CD14-positive monocyte (primary cell): ENCODE data around the gene SERPINF2. TPM values are rescaled to one million over a fixed set of nuclear protein-coding genes. Genes with fewer than 3 reads are reported as not detected.

Experiments used
- DNase-seq, 3 donors: peaks; one replicate each; pipeline ENCODE4 v3.0.0-alpha.2; 2011 to 2022
- H2AFZ ChIP-seq: 2 replicates; pipeline ENCODE4 v1.6.0; 2012; ENCODE audit warnings: mild to moderate bottlenecking, low read depth, low read length, inconsistent platforms; ENCODE audit not compliant: insufficient read depth, poor library complexity, severe bottlenecking
- H3K27ac ChIP-seq, 2 donors: 1 replicate in 1 of 2; 2 replicates in 1 of 2; pipeline ENCODE4 v1.5.1; 2012 to 2013; ENCODE audit warnings: low read length in 2 of 2, control low read depth in 1 of 2, inconsistent platforms in 1 of 2, low read depth in 1 of 2, mild to moderate bottlenecking in 1 of 2
- H3K27me3 ChIP-seq, 2 donors: one replicate each; pipeline versions ENCODE4 v1.6.0 to v1.6.1; 2011 to 2013; ENCODE audit warnings: low read length in 2 of 2; ENCODE audit not compliant: control insufficient read depth in 2 of 2, insufficient read depth in 2 of 2
- H3K36me3 ChIP-seq, 2 donors: replicated peaks in 1 of 2; 1 replicate in 1 of 2; 2 replicates in 1 of 2; pipeline versions ENCODE4 v1.5.1 to v1.6.1; 2012 to 2013; ENCODE audit warnings: low read length in 2 of 2, control low read depth in 1 of 2, inconsistent platforms in 1 of 2, mild to moderate bottlenecking in 1 of 2; ENCODE audit not compliant: insufficient read depth in 2 of 2, control insufficient read depth in 1 of 2
- H3K4me1 ChIP-seq, 2 donors: 1 replicate in 1 of 2; 2 replicates in 1 of 2; pipeline versions ENCODE4 v1.5.1 to v1.6.1; 2012 to 2013; ENCODE audit warnings: low read length in 2 of 2, control low read depth in 1 of 2, inconsistent platforms in 1 of 2, mild to moderate bottlenecking in 1 of 2, moderate library complexity in 1 of 2; ENCODE audit not compliant: insufficient read depth in 2 of 2, control insufficient read depth in 1 of 2
- H3K4me2 ChIP-seq: replicated peaks from 2 replicates; pipeline ENCODE3; 2012; ENCODE audit warnings: low read length, moderate library complexity, mild to moderate bottlenecking; ENCODE audit not compliant: poor library complexity, severe bottlenecking; ENCODE audit errors: extremely low read depth
- H3K4me3 ChIP-seq, 3 experiments: fragments of 200-600 bp in 1 of 3; sonication (generic) in 1 of 3; replicated peaks in 1 of 3; 1 replicate in 2 of 3; 2 replicates in 1 of 3; pipeline ENCODE4 v1.5.1; 2011 to 2013; ENCODE audit warnings: low read length in 3 of 3, mild to moderate bottlenecking in 3 of 3, control low read depth in 2 of 3, low read depth in 2 of 3, inconsistent platforms in 1 of 3, moderate library complexity in 1 of 3
- H3K79me2 ChIP-seq: 2 replicates; pipeline ENCODE4 v1.6.0; 2012; ENCODE audit warnings: mild to moderate bottlenecking, control low read depth, inconsistent platforms, low read length, moderate library complexity; ENCODE audit not compliant: insufficient read depth
- H3K9ac ChIP-seq: 2 replicates; pipeline ENCODE4 v1.6.0; 2017; ENCODE audit warnings: low read length, mild to moderate bottlenecking; ENCODE audit not compliant: insufficient read depth, poor library complexity, severe bottlenecking
- H3K9me3 ChIP-seq, 2 donors: replicated peaks in 1 of 2; 1 replicate in 1 of 2; 2 replicates in 1 of 2; pipeline versions ENCODE4 v1.5.1 to v1.6.1; 2012 to 2013; ENCODE audit warnings: low read length in 2 of 2, control low read depth in 1 of 2; ENCODE audit not compliant: control insufficient read depth in 1 of 2, insufficient read depth in 1 of 2
- H4K20me1 ChIP-seq: 2 replicates; pipeline ENCODE4 v1.6.0; 2012; ENCODE audit warnings: mild to moderate bottlenecking, low read length, control low read depth, moderate library complexity; ENCODE audit not compliant: insufficient read depth
- H3K27ac Mint-ChIP-seq, 7 donors: one replicate each; pipeline ENCODE4 v1.8.0; 2020; ENCODE audit warnings: mild to moderate bottlenecking in 7 of 7, mixed read lengths in 7 of 7, moderate library complexity in 6 of 7, inconsistent platforms in 2 of 7
- H3K27me3 Mint-ChIP-seq, 3 donors: one replicate each; pipeline ENCODE4 v1.8.0; 2021 to 2022; ENCODE audit warnings: low read depth in 3 of 3, mild to moderate bottlenecking in 3 of 3, mixed read lengths in 3 of 3, moderate library complexity in 3 of 3, inconsistent platforms in 1 of 3
- H3K36me3 Mint-ChIP-seq, 2 donors: one replicate each; pipeline ENCODE4 v1.8.0; 2020; ENCODE audit warnings: mixed read lengths in 2 of 2, inconsistent platforms in 1 of 2, mild to moderate bottlenecking in 1 of 2
- H3K4me1 Mint-ChIP-seq: one replicate; pipeline ENCODE4 v1.8.0; 2020; ENCODE audit warnings: mild to moderate bottlenecking, mixed read lengths
- H3K4me3 Mint-ChIP-seq, 2 donors: one replicate each; pipeline ENCODE4 v1.8.0; 2020; ENCODE audit warnings: mild to moderate bottlenecking in 2 of 2, mixed read lengths in 2 of 2, moderate library complexity in 1 of 2
- H3K9me3 Mint-ChIP-seq, 7 donors: one replicate each; pipeline ENCODE4 v1.8.0; 2020 to 2022; ENCODE audit warnings: mixed read lengths in 7 of 7, mild to moderate bottlenecking in 6 of 7, moderate library complexity in 6 of 7, inconsistent platforms in 2 of 7
- CTCF ChIP-seq: fragments of 200-600 bp; IDR thresholded peaks from one replicate; pipeline ENCODE4 v1.8.0; 2022; ENCODE audit warnings: antibody characterized with exemption, mild to moderate bottlenecking
- WGBS: methylation state at CpG from one replicate; pipeline ENCODE4 v1.1.5; 2013; ENCODE audit warnings: missing lambda C conversion rate; ENCODE audit not compliant: insufficient coverage; 5-methylcytosine and 5-hydroxymethylcytosine counted together
- intact Hi-C, 2 donors: fragments of 100-400 bp; cut with micrococcal nuclease; formaldehyde crosslinking; loops; one replicate each; pipeline versions ENCODE4 v1.15.0 to v1.15.1; 2023
- polyA plus RNA-seq, 3 donors: library from polyadenylated mRNA; depleted of rRNA in 1 of 3; unstranded in 2 of 3; stranded (reverse) in 1 of 3; fragments of 300-500 nt in 2 of 3; fragments of >200 nt in 1 of 3; fragmentation: Illumina TruSeq in 2 of 3; gene quantifications; 1 replicate in 2 of 3; 2 replicates in 1 of 3; pipeline ENCODE4 v1.2.3, GENCODE V29; 2012 to 2021

Gene SERPINF2
- polyA plus RNA-seq, 3 donors = 0.75 to 1.5 (median 0.79) TPM

GRCh38 chr17:1743088-1743439 is 393 bp downstream of the SERPINF2 start:
- intact Hi-C loops = no loop called here
- H3K9ac ChIP-seq = no peak overlapping the region
- H3K27ac ChIP-seq = no peak overlapping the region
- peaks cover 0 to 4% (median 1%) of the 10 kb centered on the region in 7 donors for H3K9me3 Mint-ChIP-seq
- H3K4me3 Mint-ChIP-seq = no peak overlapping the region
- no peak overlapping the region for H2AFZ ChIP-seq
- no peak for TF ChIP-seq CTCF
- H3K4me2 ChIP-seq = no peak overlapping the region
- H3K36me3 Mint-ChIP-seq = peaks cover 2 to 3% of the 10 kb centered on the region in 2 donors
- H3K4me1 Mint-ChIP-seq = no peaks in the 10 kb centered on the region
- peaks cover 2% of the 10 kb centered on the region in 2 donors for H3K36me3 ChIP-seq
- peaks cover 3% of the 10 kb centered on the region for H4K20me1 ChIP-seq
- H3K27me3 ChIP-seq = no peaks in the 10 kb centered on the region
- H3K4me3 ChIP-seq = no peak overlapping the region
- no peaks in the 10 kb centered on the region for H3K79me2 ChIP-seq
- H3K27ac Mint-ChIP-seq = no peak overlapping the region
- H3K27me3 Mint-ChIP-seq = peaks cover 2 to 5% (median 2%) of the 10 kb centered on the region in 3 donors
- peaks cover 0 to 2% of the 10 kb centered on the region in 2 donors for H3K4me1 ChIP-seq
- no peak for DNase-seq
- 83% methylated on average over 1 of the region's 2 CpGs for WGBS
- no peaks in the 10 kb centered on the region for H3K9me3 ChIP-seq

DNA sequence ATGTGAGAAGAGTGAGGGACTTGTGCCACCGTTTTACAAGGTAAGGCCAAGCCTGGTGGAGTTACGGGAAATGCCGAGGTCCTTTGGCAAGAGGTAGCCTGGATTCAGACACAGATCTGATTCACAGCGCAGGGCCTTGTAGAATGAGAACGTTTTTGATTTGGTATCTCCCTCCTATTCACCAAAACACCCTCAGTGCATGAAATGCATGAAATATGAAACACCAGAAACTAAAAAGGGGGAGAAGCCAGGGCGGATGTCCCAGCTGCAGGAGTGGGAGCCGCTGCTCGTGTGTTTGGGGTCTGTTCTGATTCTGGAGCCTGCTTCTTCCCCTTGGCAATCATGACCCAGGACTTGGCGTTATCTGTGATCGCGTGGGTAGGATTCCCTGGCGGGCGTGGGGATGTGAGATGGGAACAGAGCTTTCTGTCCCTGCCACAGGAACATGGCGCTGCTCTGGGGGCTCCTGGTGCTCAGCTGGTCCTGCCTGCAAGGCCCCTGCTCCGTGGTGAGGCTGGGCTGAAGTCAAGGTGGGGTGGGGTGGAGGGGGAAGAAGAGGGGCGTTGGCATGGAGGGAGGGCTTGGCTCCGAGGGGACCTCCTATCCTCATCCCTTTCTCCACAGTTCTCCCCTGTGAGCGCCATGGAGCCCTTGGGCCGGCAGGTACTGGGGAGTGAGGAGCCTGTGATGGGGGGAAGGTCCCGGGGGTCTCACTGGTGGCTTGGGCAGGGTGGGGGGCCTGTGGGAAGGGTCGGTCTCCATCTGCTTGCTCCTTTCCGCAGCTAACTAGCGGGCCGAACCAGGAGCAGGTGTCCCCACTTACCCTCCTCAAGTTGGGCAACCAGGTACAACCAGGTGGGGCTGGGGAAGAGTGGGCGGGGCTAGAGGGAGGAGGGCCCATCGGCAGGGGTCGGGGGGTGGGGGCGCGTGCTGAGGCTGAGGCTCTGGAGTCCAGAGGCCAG is 2.2 kb downstream of the SERPINF2 start:
- intact Hi-C loops = no loop called here
- no peaks in the 10 kb centered on the region for H3K4me1 Mint-ChIP-seq
- H3K9me3 Mint-ChIP-seq = peaks cover 0 to 5% (median 0%) of the 10 kb centered on the region in 7 donors
- Histone ChIP-seq H3K27me3 (no peaks in the 10 kb centered on the region), H3K9ac (no peak overlapping the region), H3K4me1 (no peaks in the 10 kb centered on the region), H3K9me3 (no peaks in the 10 kb centered on the region), H3K4me3 (no peak overlapping the region), H3K27ac (no peak overlapping the region), H2AFZ (no peak overlapping the region), H4K20me1 (no peaks in the 10 kb centered on the region), H3K79me2 (no peaks in the 10 kb centered on the region), H3K36me3 (no peaks in the 10 kb centered on the region), H3K4me2 (no peak overlapping the region)
- TF ChIP-seq CTCF = no peak
- 95% methylated on average over 14 of the region's 29 CpGs for WGBS
- no peak overlapping the region for H3K27ac Mint-ChIP-seq
- no peaks in the 10 kb centered on the region for H3K36me3 Mint-ChIP-seq
- DNase-seq = no peak
- no peak overlapping the region for H3K4me3 Mint-ChIP-seq
- H3K27me3 Mint-ChIP-seq = peaks cover 0 to 5% (median 2%) of the 10 kb centered on the region in 3 donors
